Measurements from ENCODE around the gene RAP2A. TPM values are rescaled to one million over a fixed set of nuclear protein-coding genes. Genes with fewer than 3 reads are reported as not detected.

Gene RAP2A
- total RNA-seq, 4 donors from 2014 or later: 10.5 to 23.2 (median 20.7) TPM

DNA sequence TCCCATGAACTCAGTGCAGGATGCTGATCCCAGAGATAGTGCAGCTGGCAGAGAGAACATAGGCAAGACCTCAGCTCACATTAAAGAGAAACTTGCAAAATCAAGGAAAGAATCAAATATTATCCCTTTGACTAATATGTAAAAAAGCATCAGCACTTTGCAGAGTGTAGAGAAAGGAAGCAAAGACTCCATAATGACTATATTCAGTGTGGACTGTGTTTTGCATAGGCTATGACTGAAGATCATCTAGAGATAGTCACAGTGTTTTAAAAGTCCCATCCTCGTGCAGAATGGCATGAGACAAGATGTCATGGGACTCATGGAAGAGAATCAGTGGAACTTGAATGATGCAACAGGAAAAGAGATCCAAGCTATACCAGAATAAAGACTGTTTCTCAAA, 84.0 kb downstream of the RAP2A start:
- no peaks in the 10 kb centered on the region for H3K9me3 ChIP-seq
- no peak overlapping the region for H3K4me3 ChIP-seq
- H3K4me1 ChIP-seq: no peaks in the 10 kb centered on the region
- no peak overlapping the region for H3K27ac ChIP-seq
- WGBS, 2 donors (ENCODE audit: low coverage in 1 of 2): 55 to 63% methylated on average over 1 of the region's 1 CpG
- in situ Hi-C loops (cut with MboI; ENCODE audit: low pct_ligation_motif_present in 1 of 4, low pct_unique_long_range_greater_than_20kb in 1 of 4, low sequenced_read_pairs in 3 of 4) (no loop called here), intact Hi-C loops (cut with DNase I; ENCODE audit: low total_unique reads) (no loop called here)
- TF ChIP-seq EP300 (IDR thresholded peaks at IDR 0.05; ENCODE audit: low read depth) (no peak), POLR2AphosphoS5 (IDR thresholded peaks at IDR 0.05) (no peak), POLR2A (IDR thresholded peaks at IDR 0.05) (no peak)
- TF ChIP-seq, protein P1, sequence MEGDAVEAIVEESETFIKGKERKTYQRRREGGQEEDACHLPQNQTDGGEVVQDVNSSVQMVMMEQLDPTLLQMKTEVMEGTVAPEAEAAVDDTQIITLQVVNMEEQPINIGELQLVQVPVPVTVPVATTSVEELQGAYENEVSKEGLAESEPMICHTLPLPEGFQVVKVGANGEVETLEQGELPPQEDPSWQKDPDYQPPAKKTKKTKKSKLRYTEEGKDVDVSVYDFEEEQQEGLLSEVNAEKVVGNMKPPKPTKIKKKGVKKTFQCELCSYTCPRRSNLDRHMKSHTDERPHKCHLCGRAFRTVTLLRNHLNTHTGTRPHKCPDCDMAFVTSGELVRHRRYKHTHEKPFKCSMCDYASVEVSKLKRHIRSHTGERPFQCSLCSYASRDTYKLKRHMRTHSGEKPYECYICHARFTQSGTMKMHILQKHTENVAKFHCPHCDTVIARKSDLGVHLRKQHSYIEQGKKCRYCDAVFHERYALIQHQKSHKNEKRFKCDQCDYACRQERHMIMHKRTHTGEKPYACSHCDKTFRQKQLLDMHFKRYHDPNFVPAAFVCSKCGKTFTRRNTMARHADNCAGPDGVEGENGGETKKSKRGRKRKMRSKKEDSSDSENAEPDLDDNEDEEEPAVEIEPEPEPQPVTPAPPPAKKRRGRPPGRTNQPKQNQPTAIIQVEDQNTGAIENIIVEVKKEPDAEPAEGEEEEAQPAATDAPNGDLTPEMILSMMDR (IDR thresholded peaks at IDR 0.05): no peak
- no peaks in the 10 kb centered on the region for H3K36me3 ChIP-seq
- DNase-seq: no peak
- H3K27me3 ChIP-seq: no peaks in the 10 kb centered on the region

Small RNA genes lying within 50 kb of the gene (small RNA-seq; reads per million reads assigned to genes)
- gene AL442067.1: 0 reads per million in 4 donors

Other genes with a start within 250 kb of the RAP2A start
- 10 to 100 TPM; 26.9 to 53.7 (median 46.1) TPM for gene MBNL2, start 211.8 kb upstream of the RAP2A start, total RNA-seq